ENCODE measurements around the gene RPL32.

DNA sequence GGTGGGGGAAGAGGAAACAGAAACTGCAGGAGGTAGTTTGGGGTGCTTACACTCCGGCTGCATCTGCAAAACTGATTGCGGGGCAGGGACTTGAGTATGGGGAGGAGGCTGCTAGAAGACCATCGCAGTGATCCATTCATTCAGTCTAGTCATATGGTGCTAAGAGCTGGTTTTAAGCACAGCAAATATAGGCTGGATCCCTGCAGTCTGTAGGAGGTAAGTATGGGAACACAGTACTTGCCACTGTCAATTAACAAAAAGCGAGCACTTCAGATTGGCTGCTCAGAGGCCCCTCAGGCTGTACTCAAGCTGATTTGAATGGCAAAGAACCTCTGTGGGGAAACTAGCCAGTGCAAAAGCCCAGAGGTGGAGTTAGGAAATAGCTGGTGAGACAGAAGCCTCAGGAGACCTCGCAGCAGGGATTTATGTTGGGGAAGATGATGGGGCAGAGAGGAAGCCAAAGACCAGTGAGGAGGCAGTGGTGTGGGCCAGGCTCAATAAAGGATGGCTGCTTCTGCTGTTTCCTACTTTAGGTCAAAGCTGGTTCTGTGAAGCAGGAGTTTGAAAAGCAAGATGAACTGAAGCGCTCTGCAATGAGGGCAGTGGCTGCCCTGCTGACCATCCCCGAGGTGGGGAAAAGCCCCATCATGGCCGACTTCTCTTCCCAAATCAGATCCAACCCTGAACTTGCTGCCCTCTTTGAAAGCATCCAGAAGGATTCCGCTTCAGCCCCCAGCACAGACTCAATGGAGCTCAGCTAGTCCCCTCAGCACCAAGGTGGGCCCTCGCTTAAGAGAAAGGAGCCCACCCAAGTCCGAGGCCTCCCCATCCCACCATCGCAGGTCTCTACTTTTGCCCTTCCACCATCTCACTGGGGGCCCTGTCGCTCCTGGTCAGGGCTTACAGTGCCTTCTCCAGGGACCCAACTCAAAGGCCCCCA is 7.9 kb downstream of the RPL32 start:
- TF ChIP-seq ZNF223 (tag by site-specific recombination; IDR thresholded peaks at IDR 0.05) (no peak), ZNF133 (tag by site-specific recombination; IDR thresholded peaks at IDR 0.05) (no peak), ZNF514 (tag by site-specific recombination; IDR thresholded peaks at IDR 0.05) (no peak), ZNF274 (IDR thresholded peaks at IDR 0.05; ENCODE audit: low read length) (no peak), ZNF274 (tag by site-specific recombination; IDR thresholded peaks at IDR 0.05; ENCODE audit: borderline replicate concordance) (no peak), RBAK (tag by site-specific recombination; IDR thresholded peaks at IDR 0.05) (no peak), CTCF (tag by site-specific recombination; IDR thresholded peaks at IDR 0.05) (no peak), ZIC2 (tag by site-specific recombination; IDR thresholded peaks at IDR 0.05) (no peak), ZNF629 (tag by site-specific recombination; IDR thresholded peaks at IDR 0.05) (no peak), ZNF335 (tag by site-specific recombination; conservative IDR thresholded peaks at IDR 0.05) (no peak)
- TF ChIP-seq, protein P1, sequence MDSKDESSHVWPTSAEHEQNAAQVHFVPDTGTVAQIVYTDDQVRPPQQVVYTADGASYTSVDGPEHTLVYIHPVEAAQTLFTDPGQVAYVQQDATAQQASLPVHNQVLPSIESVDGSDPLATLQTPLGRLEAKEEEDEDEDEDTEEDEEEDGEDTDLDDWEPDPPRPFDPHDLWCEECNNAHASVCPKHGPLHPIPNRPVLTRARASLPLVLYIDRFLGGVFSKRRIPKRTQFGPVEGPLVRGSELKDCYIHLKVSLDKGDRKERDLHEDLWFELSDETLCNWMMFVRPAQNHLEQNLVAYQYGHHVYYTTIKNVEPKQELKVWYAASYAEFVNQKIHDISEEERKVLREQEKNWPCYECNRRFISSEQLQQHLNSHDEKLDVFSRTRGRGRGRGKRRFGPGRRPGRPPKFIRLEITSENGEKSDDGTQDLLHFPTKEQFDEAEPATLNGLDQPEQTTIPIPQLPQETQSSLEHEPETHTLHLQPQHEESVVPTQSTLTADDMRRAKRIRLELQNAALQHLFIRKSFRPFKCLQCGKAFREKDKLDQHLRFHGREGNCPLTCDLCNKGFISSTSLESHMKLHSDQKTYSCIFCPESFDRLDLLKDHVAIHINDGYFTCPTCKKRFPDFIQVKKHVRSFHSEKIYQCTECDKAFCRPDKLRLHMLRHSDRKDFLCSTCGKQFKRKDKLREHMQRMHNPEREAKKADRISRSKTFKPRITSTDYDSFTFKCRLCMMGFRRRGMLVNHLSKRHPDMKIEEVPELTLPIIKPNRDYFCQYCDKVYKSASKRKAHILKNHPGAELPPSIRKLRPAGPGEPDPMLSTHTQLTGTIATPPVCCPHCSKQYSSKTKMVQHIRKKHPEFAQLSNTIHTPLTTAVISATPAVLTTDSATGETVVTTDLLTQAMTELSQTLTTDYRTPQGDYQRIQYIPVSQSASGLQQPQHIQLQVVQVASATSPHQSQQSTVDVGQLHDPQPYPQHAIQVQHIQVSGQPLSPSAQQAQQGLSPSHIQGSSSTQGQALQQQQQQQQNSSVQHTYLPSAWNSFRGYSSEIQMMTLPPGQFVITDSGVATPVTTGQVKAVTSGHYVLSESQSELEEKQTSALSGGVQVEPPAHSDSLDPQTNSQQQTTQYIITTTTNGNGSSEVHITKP (tag by site-specific recombination; IDR thresholded peaks at IDR 0.05), result no peak
- TF ChIP-seq, protein P2, sequence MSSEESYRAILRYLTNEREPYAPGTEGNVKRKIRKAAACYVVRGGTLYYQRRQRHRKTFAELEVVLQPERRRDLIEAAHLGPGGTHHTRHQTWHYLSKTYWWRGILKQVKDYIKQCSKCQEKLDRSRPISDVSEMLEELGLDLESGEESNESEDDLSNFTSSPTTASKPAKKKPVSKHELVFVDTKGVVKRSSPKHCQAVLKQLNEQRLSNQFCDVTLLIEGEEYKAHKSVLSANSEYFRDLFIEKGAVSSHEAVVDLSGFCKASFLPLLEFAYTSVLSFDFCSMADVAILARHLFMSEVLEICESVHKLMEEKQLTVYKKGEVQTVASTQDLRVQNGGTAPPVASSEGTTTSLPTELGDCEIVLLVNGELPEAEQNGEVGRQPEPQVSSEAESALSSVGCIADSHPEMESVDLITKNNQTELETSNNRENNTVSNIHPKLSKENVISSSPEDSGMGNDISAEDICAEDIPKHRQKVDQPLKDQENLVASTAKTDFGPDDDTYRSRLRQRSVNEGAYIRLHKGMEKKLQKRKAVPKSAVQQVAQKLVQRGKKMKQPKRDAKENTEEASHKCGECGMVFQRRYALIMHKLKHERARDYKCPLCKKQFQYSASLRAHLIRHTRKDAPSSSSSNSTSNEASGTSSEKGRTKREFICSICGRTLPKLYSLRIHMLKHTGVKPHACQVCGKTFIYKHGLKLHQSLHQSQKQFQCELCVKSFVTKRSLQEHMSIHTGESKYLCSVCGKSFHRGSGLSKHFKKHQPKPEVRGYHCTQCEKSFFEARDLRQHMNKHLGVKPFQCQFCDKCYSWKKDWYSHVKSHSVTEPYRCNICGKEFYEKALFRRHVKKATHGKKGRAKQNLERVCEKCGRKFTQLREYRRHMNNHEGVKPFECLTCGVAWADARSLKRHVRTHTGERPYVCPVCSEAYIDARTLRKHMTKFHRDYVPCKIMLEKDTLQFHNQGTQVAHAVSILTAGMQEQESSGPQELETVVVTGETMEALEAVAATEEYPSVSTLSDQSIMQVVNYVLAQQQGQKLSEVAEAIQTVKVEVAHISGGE (tag by site-specific recombination; conservative IDR thresholded peaks at IDR 0.05; ENCODE audit: low read depth), result no peak
- TF ChIP-seq, protein P3, sequence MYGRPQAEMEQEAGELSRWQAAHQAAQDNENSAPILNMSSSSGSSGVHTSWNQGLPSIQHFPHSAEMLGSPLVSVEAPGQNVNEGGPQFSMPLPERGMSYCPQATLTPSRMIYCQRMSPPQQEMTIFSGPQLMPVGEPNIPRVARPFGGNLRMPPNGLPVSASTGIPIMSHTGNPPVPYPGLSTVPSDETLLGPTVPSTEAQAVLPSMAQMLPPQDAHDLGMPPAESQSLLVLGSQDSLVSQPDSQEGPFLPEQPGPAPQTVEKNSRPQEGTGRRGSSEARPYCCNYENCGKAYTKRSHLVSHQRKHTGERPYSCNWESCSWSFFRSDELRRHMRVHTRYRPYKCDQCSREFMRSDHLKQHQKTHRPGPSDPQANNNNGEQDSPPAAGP (tag by site-specific recombination; IDR thresholded peaks at IDR 0.05), result no peak
- TF ChIP-seq, protein P4, sequence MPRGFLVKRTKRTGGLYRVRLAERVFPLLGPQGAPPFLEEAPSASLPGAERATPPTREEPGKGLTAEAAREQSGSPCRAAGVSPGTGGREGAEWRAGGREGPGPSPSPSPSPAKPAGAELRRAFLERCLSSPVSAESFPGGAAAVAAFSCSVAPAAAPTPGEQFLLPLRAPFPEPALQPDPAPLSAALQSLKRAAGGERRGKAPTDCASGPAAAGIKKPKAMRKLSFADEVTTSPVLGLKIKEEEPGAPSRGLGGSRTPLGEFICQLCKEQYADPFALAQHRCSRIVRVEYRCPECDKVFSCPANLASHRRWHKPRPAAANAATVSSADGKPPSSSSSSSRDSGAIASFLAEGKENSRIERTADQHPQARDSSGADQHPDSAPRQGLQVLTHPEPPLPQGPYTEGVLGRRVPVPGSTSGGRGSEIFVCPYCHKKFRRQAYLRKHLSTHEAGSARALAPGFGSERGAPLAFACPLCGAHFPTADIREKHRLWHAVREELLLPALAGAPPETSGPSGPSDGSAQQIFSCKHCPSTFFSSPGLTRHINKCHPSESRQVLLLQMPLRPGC (tag by site-specific recombination; IDR thresholded peaks at IDR 0.05), result no peak
- TF ChIP-seq, protein P5, sequence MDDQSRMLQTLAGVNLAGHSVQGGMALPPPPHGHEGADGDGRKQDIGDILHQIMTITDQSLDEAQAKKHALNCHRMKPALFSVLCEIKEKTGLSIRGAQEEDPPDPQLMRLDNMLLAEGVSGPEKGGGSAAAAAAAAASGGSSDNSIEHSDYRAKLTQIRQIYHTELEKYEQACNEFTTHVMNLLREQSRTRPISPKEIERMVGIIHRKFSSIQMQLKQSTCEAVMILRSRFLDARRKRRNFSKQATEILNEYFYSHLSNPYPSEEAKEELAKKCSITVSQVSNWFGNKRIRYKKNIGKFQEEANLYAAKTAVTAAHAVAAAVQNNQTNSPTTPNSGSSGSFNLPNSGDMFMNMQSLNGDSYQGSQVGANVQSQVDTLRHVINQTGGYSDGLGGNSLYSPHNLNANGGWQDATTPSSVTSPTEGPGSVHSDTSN (CRISPR knock-in tag; IDR thresholded peaks at IDR 0.05), result no peak
